Left ventricle myocardium superior (tissue), 1 donor: ENCODE data around the gene FBN3. TPM values are rescaled to one million over a fixed set of nuclear protein-coding genes. Genes with fewer than 3 reads are reported as not detected.
"Not testable (repeated sequence)": the region's sequence is repeated elsewhere in the genome, so short reads cannot be mapped to it uniquely, and the experiment has no call there.

ENCODE experiments used
- ATAC-seq: fragments of 200-7000 bp; cut with Tn5 transposase; one replicate; pipeline ENCODE4 v1.9.1; 2020; ENCODE audit warnings: mild to moderate bottlenecking, moderate library complexity
- DNase-seq: peaks from one replicate; pipeline ENCODE4 v3.0.0-alpha.2; 2020
- intact Hi-C: fragments of 100-400 bp; cut with micrococcal nuclease; formaldehyde crosslinking; loops from one replicate; pipeline ENCODE4 v1.11.0; 2022
- total RNA-seq: library from RNA; stranded (reverse); fragmentation: NEBNext Ultra II Directional; extraction: Animal tissue kit (Norgen Biotek cat#: 25700); gene quantifications from one replicate; pipeline ENCODE4 v1.2.1, GENCODE V29; 2021
- donor health status: DM: no; HTN: yes; CAD: no; lungs with severe emphysema.

Gene FBN3
- total RNA-seq, 1 donor from 2014 or later: not detected

GRCh38 chr19:8036434-8037099 lies 112.8 kb downstream of the FBN3 start:
- DNase-seq (no peak), ATAC-seq (no peak)
- intact Hi-C loops: no loop called here

DNA sequence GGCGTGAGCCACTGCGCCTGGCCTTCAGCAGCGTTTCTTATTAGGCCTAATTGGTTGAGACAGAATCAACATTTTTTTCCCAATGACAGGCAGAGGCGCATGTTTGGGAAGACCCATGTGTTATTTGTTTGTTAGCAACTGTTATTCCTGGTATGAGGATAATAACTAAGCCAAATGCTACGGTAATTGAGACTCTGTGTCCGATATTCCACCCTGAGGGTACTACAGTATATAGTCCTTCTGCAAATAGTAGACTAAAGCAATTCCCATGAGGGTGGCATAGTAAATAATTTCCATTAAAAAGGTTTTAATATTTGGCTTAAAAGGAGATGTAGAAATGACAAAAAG lies 115.2 kb downstream of the FBN3 start:
- DNase-seq: no peak
- intact Hi-C loops: no loop called here
- ATAC-seq: no peak

DNA sequence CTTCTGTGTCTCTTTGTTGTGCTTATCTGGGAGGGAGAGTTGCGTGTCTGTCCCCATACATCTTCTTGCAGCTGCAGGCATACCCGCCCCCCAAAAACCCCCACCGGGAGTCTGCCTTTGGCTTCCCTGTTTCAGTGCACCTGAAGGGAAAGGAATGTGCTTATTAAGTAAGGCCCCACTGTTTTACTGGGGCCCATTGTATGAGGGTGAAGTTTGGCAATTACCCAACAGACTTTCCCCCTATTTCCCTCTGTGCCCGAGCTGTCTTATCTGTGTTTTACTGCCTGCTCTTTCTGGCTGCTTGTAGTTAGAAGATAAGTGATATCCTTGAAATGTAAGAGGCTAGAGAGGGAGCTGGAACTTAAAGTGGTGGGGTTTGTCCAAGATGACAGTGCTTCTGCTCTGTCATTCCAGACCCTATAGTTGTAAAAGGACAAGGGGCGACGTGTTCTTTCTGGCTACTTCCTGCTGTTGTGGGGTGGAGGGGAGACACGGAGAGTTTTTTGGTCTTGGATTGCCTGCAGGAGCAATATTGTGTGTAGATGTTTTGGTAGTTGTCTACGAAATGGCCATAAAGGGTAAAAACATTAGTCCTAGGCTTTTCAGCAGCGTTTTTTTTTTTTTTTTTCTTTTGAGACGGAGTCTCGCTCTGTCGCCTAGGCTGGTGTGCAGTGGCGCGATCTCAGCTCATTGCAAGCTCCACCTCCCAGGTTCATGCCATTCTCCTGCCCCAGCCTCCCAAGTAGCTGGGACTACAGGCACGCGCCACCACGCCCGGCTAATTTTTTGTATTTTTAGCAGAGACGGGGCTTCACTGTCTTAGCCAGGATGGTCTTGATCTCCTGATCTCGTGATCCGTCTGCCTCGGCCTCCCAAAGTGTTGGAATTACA lies 115.9 kb downstream of the FBN3 start:
- intact Hi-C loops, DNase-seq, ATAC-seq: not testable (repeated sequence)

GRCh38 chr19:8030960-8031359 lies 118.4 kb downstream of the FBN3 start:
- no peak for ATAC-seq
- intact Hi-C loops: no loop called here
- no peak for DNase-seq

GRCh38 chr19:8028951-8029491 lies 120.4 kb downstream of the FBN3 start:
- no peak for ATAC-seq
- DNase-seq: no peak
- intact Hi-C loops: no loop called here

DNA sequence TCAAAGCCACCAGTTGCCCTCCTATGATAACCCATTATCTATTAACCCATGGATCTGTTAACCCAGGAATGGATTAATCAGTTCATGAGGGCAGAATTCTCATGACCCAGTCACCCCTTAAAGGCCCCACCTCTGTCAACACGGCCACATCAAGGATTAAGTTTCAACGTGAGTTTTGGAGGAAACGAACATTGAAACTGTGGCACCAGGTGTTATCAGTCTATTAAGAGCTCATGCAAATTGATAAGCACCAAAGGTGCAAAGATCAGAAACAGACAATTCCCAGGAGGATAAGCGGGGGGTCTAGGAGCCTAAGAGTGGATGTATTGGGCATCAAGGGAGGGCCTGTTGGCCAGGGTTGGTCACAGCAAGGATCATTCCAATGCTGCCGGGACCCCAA lies 124.1 kb downstream of the FBN3 start:
- DNase-seq (no peak), ATAC-seq (no peak)
- intact Hi-C loops: no loop called here

DNA sequence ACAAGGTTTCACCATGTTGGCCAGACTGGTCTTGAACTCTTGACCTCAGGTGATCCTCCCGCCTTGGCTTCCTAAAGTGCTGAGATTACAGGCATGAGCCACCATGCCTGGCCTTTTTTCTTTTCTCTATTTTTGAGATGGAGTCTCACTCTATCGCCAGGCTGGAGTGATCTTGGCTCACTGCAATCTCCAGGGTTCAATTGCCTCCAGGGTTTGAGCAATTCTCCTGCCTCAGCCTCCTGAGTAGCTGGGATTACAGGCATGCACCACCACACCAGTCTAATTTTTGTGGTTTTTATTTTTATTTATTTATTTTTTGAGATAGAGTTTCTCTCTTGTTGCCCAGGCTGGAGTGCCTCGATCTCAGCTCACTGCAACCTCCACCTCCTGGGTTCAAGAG lies 125.1 kb downstream of the FBN3 start:
- intact Hi-C loops, DNase-seq, ATAC-seq: not testable (repeated sequence)

GRCh38 chr19:8023371-8023770 lies 126.0 kb downstream of the FBN3 start:
- intact Hi-C loops: no loop called here
- DNase-seq: no peak
- no peak for ATAC-seq

DNA sequence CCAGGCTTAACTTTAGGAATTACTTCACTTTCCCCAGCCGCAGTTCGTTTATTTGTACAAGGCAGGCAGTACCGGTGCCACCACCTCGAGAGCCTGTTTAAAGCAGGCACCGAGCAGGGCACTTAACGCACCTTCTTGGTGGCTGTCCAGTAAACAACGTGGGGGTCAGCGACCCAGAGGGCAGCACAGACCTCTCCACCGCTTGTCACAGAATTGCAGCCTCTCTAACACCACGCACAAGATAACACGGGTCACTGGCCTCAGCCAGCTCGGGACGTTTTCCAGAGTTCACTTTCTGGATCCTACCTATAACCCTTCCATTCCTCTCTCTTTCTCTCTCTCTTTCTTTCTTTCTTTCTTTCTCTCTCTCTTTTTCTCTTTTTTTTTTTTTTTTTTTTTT lies 127.1 kb downstream of the FBN3 start:
- ATAC-seq (no peak), DNase-seq (no peak)
- intact Hi-C loops: no loop called here

DNA sequence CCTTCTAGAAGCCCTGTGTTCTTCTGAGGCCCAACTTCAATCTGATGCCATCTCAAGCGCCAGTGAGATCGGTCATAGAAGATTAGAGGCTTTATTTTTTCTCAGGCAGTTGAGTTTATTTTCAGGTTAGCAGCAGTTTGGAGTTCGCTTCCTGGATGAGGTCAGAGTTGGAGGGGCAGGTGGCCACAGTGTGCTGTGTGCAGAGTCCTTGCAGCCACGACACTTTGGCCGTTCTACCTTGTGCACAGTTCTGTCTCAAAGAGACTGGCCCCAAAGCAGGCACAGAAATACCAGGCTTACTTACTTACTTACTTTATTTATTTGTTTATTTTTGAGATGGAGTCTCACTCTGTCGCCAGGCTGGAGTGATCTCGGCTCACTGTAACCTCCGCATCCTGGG lies 128.0 kb downstream of the FBN3 start:
- ATAC-seq: no peak
- intact Hi-C loops: no loop called here
- DNase-seq: no peak

DNA sequence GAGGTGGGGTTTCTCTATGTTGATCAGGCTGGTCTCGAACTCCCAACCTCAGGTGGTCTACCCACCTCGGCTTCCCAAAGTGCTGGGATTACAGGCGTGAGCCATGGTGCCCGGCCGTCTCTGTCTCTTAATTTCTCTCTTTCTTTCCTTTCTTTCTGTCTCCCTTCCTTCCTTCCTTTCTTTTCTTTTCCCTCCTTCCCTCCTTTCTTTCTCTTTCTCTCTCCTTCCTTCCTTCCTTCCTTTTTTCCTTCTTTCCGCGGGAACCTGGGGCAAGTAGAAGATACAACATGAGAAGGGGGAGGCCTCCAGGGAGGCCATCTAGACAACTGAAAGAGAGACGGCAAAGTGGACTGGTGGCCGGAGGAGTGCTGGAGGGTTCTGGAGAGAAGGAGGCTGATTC lies 128.7 kb downstream of the FBN3 start:
- DNase-seq: no peak
- intact Hi-C loops: no loop called here
- ATAC-seq: no peak

DNA sequence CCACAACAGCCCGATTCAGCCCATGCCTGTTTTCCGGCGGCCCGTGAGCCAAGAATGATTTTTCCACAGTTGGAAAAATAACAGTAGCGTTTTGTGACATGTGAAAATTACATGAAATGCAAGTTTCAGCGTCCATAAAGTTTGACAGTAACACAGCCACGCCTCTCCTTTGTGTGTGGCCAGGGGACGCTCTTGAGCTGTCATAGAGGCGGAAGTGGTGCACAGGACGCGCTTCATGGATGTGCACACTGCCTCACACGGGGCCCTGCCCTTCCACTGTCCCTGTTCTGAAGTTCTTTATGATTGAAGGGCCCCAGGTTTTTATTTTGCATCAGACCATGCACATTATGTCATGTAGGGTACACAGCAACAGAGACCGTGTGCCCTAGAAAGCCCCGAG lies 131.6 kb downstream of the FBN3 start:
- intact Hi-C loops: no loop called here

More for the DNA sequence above, 131.6 kb downstream of the FBN3 start:
- DNase-seq (no peak), ATAC-seq (no peak)

Other genes with a start within 250 kb of the FBN3 start
- gene MAP2K7, start 245.7 kb downstream of the FBN3 start, total RNA-seq: 30.4 TPM
- gene TGFBR3L, start 234.8 kb downstream of the FBN3 start, total RNA-seq: 11.4 TPM
- gene SNAPC2, start 229.3 kb downstream of the FBN3 start, total RNA-seq: 9.7 TPM
- gene CTXN1, start 223.5 kb downstream of the FBN3 start, total RNA-seq: 0.20 TPM
- gene TIMM44, start 205.9 kb downstream of the FBN3 start, total RNA-seq: 115 TPM
- gene ELAVL1, start 144.0 kb downstream of the FBN3 start, total RNA-seq: 53.3 TPM
- not detected for gene CCL25, start 96.8 kb downstream of the FBN3 start, total RNA-seq
- 20.9 TPM for gene CERS4, start 59.8 kb upstream of the FBN3 start, total RNA-seq
- gene CD320, start 158.8 kb upstream of the FBN3 start, total RNA-seq: 37.9 TPM
- 134 TPM for gene NDUFA7, start 171.8 kb upstream of the FBN3 start, total RNA-seq
- 1,189 TPM for gene RPS28, start 171.9 kb upstream of the FBN3 start, total RNA-seq
- 22.8 TPM for gene KANK3, start 193.7 kb upstream of the FBN3 start, total RNA-seq
- gene ANGPTL4, start 214.6 kb upstream of the FBN3 start, total RNA-seq: 11.7 TPM
- gene RAB11B, start 240.8 kb upstream of the FBN3 start, total RNA-seq: 162 TPM